Naive thymus-derived CD4-positive, alpha-beta T cell (primary cell): Measurements from ENCODE around the gene PLCB3. TPM values are rescaled to one million over a fixed set of nuclear protein-coding genes. Genes with fewer than 3 reads are reported as not detected.

ENCODE experiments used
- ATAC-seq: fragments of 150-1000 bp; cut with Tn5 transposase; 2 replicates; pipeline ENCODE4 v1.10.0; 2021; ENCODE audit warnings: mild to moderate bottlenecking, moderate library complexity
- CTCF ChIA-PET: fragments of 350-600 bp; sonication (Branson Sonifier 250); formaldehyde crosslinking; loops from one replicate; lab custom pipeline; 2021; ENCODE audit warnings: antibody characterized with exemption; lab: Charles Lee
- POLR2A ChIA-PET: fragments of 350-600 bp; sonication (Branson Sonifier 250); formaldehyde crosslinking; loops from one replicate; lab custom pipeline; 2021; ENCODE audit warnings: antibody characterized with exemption, inconsistent platforms; lab: Charles Lee
- DNase-seq, 9 donors: peaks; one replicate each; pipeline versions ENCODE4 v3.0.0 to v3.0.0-alpha.2; 2020 to 2022; ENCODE audit warnings: mixed read lengths in 1 of 9
- H3K27ac ChIP-seq: one replicate; pipeline ENCODE4 v1.7.0; 2013; ENCODE audit warnings: mild to moderate bottlenecking, low read depth, low read length, moderate library complexity
- H3K27me3 ChIP-seq, 2 donors: one replicate each; pipeline ENCODE4 v1.7.0; 2013; ENCODE audit warnings: low read length in 2 of 2, mild to moderate bottlenecking in 2 of 2, moderate library complexity in 2 of 2; ENCODE audit not compliant: control insufficient read depth in 2 of 2, insufficient read depth in 2 of 2
- H3K36me3 ChIP-seq, 3 experiments: 1 replicate in 2 of 3; 2 replicates in 1 of 3; pipeline ENCODE4 v1.7.0; 2013; ENCODE audit warnings: low read length in 3 of 3, mild to moderate bottlenecking in 3 of 3, moderate library complexity in 1 of 3; ENCODE audit not compliant: insufficient read depth in 3 of 3, control insufficient read depth in 2 of 3
- H3K4me1 ChIP-seq, 2 donors: one replicate each; pipeline ENCODE4 v1.7.0; 2013; ENCODE audit warnings: low read length in 2 of 2, mild to moderate bottlenecking in 2 of 2, moderate library complexity in 1 of 2; ENCODE audit not compliant: control insufficient read depth in 2 of 2, insufficient read depth in 2 of 2
- H3K4me3 ChIP-seq: 2 replicates; pipeline ENCODE4 v1.7.0; 2013; ENCODE audit warnings: mild to moderate bottlenecking, low read length
- H3K9me3 ChIP-seq, 3 experiments: 1 replicate in 2 of 3; 2 replicates in 1 of 3; pipeline ENCODE4 v1.7.0; 2013; ENCODE audit warnings: low read length in 3 of 3; ENCODE audit not compliant: control insufficient read depth in 2 of 3
- H3K27ac Mint-ChIP-seq, 9 donors: one replicate each; pipeline ENCODE4 v1.8.0; 2020 to 2022; ENCODE audit warnings: mixed read lengths in 9 of 9, mild to moderate bottlenecking in 8 of 9, moderate library complexity in 5 of 9, inconsistent platforms in 2 of 9
- H3K27me3 Mint-ChIP-seq, 5 donors: one replicate each; pipeline ENCODE4 v1.8.0; 2021 to 2022; ENCODE audit warnings: mixed read lengths in 5 of 5, mild to moderate bottlenecking in 1 of 5
- H3K36me3 Mint-ChIP-seq, 5 donors: one replicate each; pipeline ENCODE4 v1.8.0; 2020 to 2022; ENCODE audit warnings: mixed read lengths in 5 of 5, mild to moderate bottlenecking in 3 of 5, inconsistent platforms in 1 of 5
- H3K4me1 Mint-ChIP-seq, 7 donors: one replicate each; pipeline ENCODE4 v1.8.0; 2020 to 2022; ENCODE audit warnings: mixed read lengths in 7 of 7, mild to moderate bottlenecking in 3 of 7, inconsistent platforms in 1 of 7
- H3K4me3 Mint-ChIP-seq, 10 donors: one replicate each; pipeline ENCODE4 v1.8.0; 2020 to 2022; ENCODE audit warnings: mild to moderate bottlenecking in 10 of 10, mixed read lengths in 10 of 10, moderate library complexity in 6 of 10, inconsistent platforms in 2 of 10
- H3K9me3 Mint-ChIP-seq, 11 donors: one replicate each; pipeline ENCODE4 v1.8.0; 2020 to 2022; ENCODE audit warnings: mixed read lengths in 11 of 11, mild to moderate bottlenecking in 4 of 11, inconsistent platforms in 1 of 11, moderate library complexity in 1 of 11
- intact Hi-C, 2 donors: fragments of 100-400 bp; cut with micrococcal nuclease; formaldehyde crosslinking; loops; one replicate each; pipeline ENCODE4 v1.15.1; 2023
- polyA plus RNA-seq, 2 donors: library from polyadenylated mRNA; unstranded; fragments of 300-500 nt; fragmentation: Illumina TruSeq; gene quantifications; one replicate each; pipeline ENCODE4 v1.2.3, GENCODE V29; 2021
- total RNA-seq, 6 experiments: library from RNA in 5 of 6; stranded (reverse) in 5 of 6; gene quantifications; 1 replicate in 5 of 6; 2 replicates in 1 of 6; pipeline ENCODE4 v1.2.3 and lab custom pipeline; 2021 to 2026

Gene PLCB3
- total and polyA plus RNA-seq, 7 experiments from 2014 or later = 0.19 to 12.1 (median 7.1) TPM

DNA sequence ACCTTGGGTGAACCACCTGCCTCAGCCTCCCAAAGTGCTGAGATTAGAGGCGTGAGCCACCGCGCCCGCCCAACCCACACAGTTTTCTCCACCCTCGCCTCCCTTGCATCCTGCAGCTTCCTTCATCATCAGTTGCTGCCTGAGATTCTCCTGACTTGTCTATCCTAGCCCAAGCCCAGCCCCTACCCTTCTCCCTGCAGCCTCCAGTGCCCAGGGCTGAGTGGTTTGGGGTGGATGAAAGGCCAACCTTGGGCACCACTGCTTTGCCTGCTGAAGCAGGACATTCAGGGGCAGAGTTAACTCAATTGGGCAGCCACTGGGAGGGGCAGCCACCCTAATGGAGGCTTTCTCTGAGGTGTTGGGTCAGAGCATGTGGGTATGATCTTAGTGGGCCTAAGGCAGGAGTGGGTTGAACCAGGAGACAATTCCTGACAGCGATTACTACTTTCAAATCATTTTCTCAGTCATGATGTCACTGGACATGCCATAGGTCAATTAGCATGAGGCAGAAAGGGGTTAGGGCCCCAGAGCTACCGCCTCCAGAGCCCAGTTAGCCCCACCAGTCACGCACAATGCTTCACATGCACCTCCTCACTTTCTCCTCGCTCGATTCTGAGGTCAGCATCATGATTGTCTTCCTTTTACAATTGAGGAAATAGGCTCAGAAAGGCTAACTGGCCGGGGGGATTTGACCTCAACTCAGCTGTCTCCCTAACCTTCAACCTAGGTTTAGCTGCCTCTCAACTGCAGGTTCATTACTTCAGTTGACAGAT is 11.5 kb upstream of the PLCB3 start:
- peaks cover 0 to 8% (median 0%) of the 10 kb centered on the region in 5 donors for H3K36me3 Mint-ChIP-seq
- Histone ChIP-seq H3K27me3 (no peaks in the 10 kb centered on the region), H3K36me3 (peaks cover 0 to 30% (median 6%) of the 10 kb centered on the region in 3 experiments), H3K9me3 (no peaks in the 10 kb centered on the region), H3K4me1 (peaks cover 27 to 28% of the 10 kb centered on the region in 2 donors), H3K4me3 (peak overlapping the region; percentile 73), H3K27ac (peak overlapping the region; percentile 99)
- peak overlapping the region; percentile 97 to 100 (median 99) for H3K27ac Mint-ChIP-seq
- CTCF ChIA-PET = interaction anchor here (1.6 kb wide), 1 partner anchor 33 kb away, joined by 5 read pairs; the partner anchor contains the start of gene FERMT3
- no peak for DNase-seq
- POLR2A ChIA-PET = interaction anchor here (0.6 to 6.3 kb wide), 11 partner anchors 9 to 1486 kb away, joined by 3 to 58 read pairs (median 4); partner anchors contain the start of genes BAD, DNAJC4, ESRRA and FERMT3
- peak overlapping the region; percentile 80 to 95 (median 89) for H3K4me3 Mint-ChIP-seq
- peaks cover 14 to 51% (median 32%) of the 10 kb centered on the region in 7 donors for H3K4me1 Mint-ChIP-seq
- intact Hi-C loops = loop anchor here (2.0 to 5.0 kb wide), 6 partner anchors 31 to 507 kb away; partner anchors contain the start of genes BAD (in 1 of the 2), FERMT3 (in 1 of the 2), GPR137 (in 1 of the 2) and MACROD1 (in 1 of the 2)
- ATAC-seq = no peak
- H3K27me3 Mint-ChIP-seq = no peaks in the 10 kb centered on the region
- H3K9me3 Mint-ChIP-seq = no peaks in the 10 kb centered on the region

- Histone ChIP-seq H3K4me1 (peaks cover 24 to 28% of the 10 kb centered on the region in 2 donors), H3K27me3 (no peaks in the 10 kb centered on the region), H3K36me3 (peaks cover 0 to 30% (median 6%) of the 10 kb centered on the region in 3 experiments), H3K27ac (peak within 1 kb of the TSS; percentile 99), H3K9me3 (no peaks in the 10 kb centered on the region), H3K4me3 (peak within 1 kb of the TSS; percentile 73)
- Mint-ChIP-seq H3K9me3 (no peaks in the 10 kb centered on the region), H3K36me3 (peaks cover 0 to 6% (median 0%) of the 10 kb centered on the region in 5 donors), H3K27ac (peak within 1 kb of the TSS; percentile 97 to 100 (median 99)), H3K4me1 (peaks cover 9 to 46% (median 31%) of the 10 kb centered on the region in 7 donors), H3K27me3 (no peaks in the 10 kb centered on the region), H3K4me3 (peak within 1 kb of the TSS; percentile 80 to 95 (median 89))
- ChIA-PET POLR2A (interaction anchor here (0.6 to 12.3 kb wide), 22 partner anchors 9 to 624 kb away, joined by 3 to 154 read pairs (median 4); partner anchors contain the start of genes DNAJC4, ESRRA, FERMT3 and NUDT22), CTCF (interaction anchor here (1.0 to 1.8 kb wide), 6 partner anchors 8 to 64 kb away, joined by 3 to 11 read pairs (median 6); partner anchors contain the start of genes FERMT3, NUDT22, PLCB3 and TRPT1)
- ATAC-seq = peak; percentile 78
- intact Hi-C loops = loop anchor here (1.0 to 5.0 kb wide), 17 partner anchors 10 to 507 kb away; partner anchors contain the start of genes DNAJC4 (in 2 of the 2), ESRRA (in 2 of the 2), FERMT3 (in 2 of the 2) and GPR137 (in 2 of the 2)
- peak; percentile 97 to 99 (median 98) for DNase-seq
Observed at GRCh38 chr11:64240435-64241240, 10.7 kb upstream of the PLCB3 start, which contains the start of gene FKBP2. TSS of gene FKBP2 (plus strand) at chr11:64241095. CDS start at chr11:64242388, 1,293 bp downstream.

GRCh38 chr11:64241241-64241490 is 10.2 kb upstream of the PLCB3 start:
- Mint-ChIP-seq H3K27me3 (no peaks in the 10 kb centered on the region), H3K36me3 (peaks cover 0 to 6% (median 0%) of the 10 kb centered on the region in 5 donors), H3K4me1 (peaks cover 8 to 45% (median 30%) of the 10 kb centered on the region in 7 donors), H3K27ac (peak overlapping the region; percentile 97 to 100 (median 99)), H3K9me3 (no peaks in the 10 kb centered on the region), H3K4me3 (peak overlapping the region; percentile 80 to 95 (median 89))
- Histone ChIP-seq H3K4me3 (peak overlapping the region; percentile 73), H3K9me3 (no peaks in the 10 kb centered on the region), H3K27me3 (no peaks in the 10 kb centered on the region), H3K4me1 (peaks cover 21 to 31% of the 10 kb centered on the region in 2 donors), H3K27ac (peak overlapping the region; percentile 99), H3K36me3 (peaks cover 0 to 30% (median 6%) of the 10 kb centered on the region in 3 experiments)
- intact Hi-C loops = loop anchor here (1.0 to 5.0 kb wide), 17 partner anchors 9 to 506 kb away; partner anchors contain the start of genes DNAJC4 (in 2 of the 2), ESRRA (in 2 of the 2), FERMT3 (in 2 of the 2) and GPR137 (in 2 of the 2)
- ATAC-seq (peak; percentile 90), DNase-seq (peak; percentile 99 to 100 (median 100))
- CTCF ChIA-PET = interaction anchor here (1.0 to 1.8 kb wide), 6 partner anchors 9 to 63 kb away, joined by 3 to 11 read pairs (median 6); partner anchors contain the start of genes FERMT3, NUDT22, PLCB3 and TRPT1
- POLR2A ChIA-PET = interaction anchor here (0.7 to 12.3 kb wide), 16 partner anchors 9 to 624 kb away, joined by 3 to 154 read pairs (median 5); partner anchors contain the start of genes ESRRA, FERMT3, NUDT22 and PRDX5

DNA sequence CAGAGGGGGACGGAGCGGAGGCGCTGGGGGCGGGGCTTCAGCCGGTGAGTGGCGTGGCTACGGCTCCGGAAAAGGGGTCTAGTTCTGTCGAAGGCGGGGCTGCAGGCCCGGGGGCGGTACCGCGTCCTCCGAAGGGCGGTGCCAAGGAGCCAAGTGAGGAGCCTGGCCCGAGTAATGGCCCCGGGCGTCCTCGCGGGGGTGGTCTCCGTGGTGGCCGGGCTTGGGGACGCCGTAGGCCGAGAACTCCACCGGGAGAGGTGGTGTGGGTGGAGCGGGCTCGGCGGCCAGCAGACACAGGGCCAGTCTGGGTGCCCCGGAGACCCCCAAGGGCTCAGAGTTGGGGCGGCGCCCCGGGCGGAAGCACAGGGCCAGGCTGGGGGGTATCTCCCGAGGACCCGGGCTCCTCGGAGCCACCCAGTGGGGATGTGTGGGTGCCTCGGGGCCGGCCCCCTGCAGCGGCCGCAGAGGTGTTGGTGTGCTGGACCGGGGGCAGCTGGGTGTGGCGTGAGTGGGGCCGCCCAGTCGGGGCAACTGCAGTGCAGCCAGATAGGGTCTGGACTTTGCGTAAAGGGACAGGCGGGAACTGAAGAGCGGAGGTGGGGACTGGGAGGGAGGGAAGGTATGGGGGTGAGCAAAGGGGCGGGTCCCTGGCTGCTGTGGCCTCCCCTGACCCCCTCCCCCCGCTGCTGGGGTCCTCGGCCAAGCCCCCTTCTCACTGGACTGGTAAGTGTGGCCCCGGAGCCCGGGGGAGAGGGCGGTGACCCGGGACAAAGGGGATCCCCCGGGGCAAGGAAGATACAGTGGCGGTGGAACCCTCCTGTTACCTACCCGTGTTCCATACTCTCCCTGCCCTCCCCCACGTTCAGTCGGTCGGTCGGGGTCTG is 9.6 kb upstream of the PLCB3 start:
- Mint-ChIP-seq H3K4me3 (peak overlapping the region; percentile 80 to 95 (median 89)), H3K36me3 (peaks cover 0 to 6% (median 0%) of the 10 kb centered on the region in 5 donors), H3K9me3 (no peaks in the 10 kb centered on the region), H3K27me3 (no peaks in the 10 kb centered on the region), H3K4me1 (peaks cover 8 to 45% (median 30%) of the 10 kb centered on the region in 7 donors), H3K27ac (peak overlapping the region; percentile 97 to 100 (median 99))
- ChIA-PET POLR2A (interaction anchor here (0.8 to 12.3 kb wide), 18 partner anchors 8 to 503 kb away, joined by 3 to 154 read pairs (median 5); partner anchors contain the start of genes ESRRA, FERMT3, NUDT22 and PLCB3), CTCF (interaction anchor here (1.0 to 1.8 kb wide), 8 partner anchors 9 to 63 kb away, joined by 3 to 11 read pairs (median 5); partner anchors contain the start of genes FERMT3, NUDT22, PLCB3 and TRPT1)
- H3K36me3 ChIP-seq = peaks cover 0 to 30% (median 6%) of the 10 kb centered on the region in 3 experiments
- DNase-seq = no peak
- ATAC-seq = no peak
- intact Hi-C loops = loop anchor here (1.0 to 5.0 kb wide), 17 partner anchors 9 to 506 kb away; partner anchors contain the start of genes DNAJC4 (in 2 of the 2), ESRRA (in 2 of the 2), FERMT3 (in 2 of the 2) and GPR137 (in 2 of the 2)
- H3K27me3 ChIP-seq = no peaks in the 10 kb centered on the region
- no peaks in the 10 kb centered on the region for H3K9me3 ChIP-seq
- H3K4me3 ChIP-seq = peak overlapping the region; percentile 73
- H3K4me1 ChIP-seq = peaks cover 21 to 31% of the 10 kb centered on the region in 2 donors
- H3K27ac ChIP-seq = peak overlapping the region; percentile 99
